Measurements from ENCODE around the gene FAM237B. TPM values are rescaled to one million over a fixed set of nuclear protein-coding genes. Genes with fewer than 3 reads are reported as not detected.

FAM237B gene
- total RNA-seq, 2 experiments from 2014 or later, result not detected

DNA sequence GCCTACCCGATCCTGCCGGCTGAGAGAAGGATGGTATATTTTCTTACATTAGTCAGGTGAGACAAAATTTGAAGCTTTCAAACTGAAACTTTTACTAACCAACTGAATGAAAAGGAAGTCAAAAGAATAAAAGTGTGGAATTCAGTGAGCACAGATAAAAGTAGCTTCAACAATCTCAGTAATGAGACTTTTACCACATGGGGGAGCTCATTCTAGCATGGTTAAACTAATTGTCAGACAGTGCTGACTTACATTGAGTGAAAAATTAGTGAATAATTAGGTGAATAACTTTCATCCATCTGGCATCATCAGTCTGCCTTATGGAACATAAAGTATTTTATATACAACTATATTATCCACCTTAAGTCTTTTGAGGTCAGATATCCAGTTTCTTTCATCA is 8.4 kb downstream of the FAM237B start:
- H3K27ac ChIP-seq (ENCODE audit: low read depth, low read length, poor library complexity, severe bottlenecking), result no peak overlapping the region
- no peak for TF ChIP-seq EZH2phosphoT487 (IDR thresholded peaks at IDR 0.05; ENCODE audit: borderline replicate concordance, low read depth, low read length)
- TF ChIP-seq, protein P1, sequence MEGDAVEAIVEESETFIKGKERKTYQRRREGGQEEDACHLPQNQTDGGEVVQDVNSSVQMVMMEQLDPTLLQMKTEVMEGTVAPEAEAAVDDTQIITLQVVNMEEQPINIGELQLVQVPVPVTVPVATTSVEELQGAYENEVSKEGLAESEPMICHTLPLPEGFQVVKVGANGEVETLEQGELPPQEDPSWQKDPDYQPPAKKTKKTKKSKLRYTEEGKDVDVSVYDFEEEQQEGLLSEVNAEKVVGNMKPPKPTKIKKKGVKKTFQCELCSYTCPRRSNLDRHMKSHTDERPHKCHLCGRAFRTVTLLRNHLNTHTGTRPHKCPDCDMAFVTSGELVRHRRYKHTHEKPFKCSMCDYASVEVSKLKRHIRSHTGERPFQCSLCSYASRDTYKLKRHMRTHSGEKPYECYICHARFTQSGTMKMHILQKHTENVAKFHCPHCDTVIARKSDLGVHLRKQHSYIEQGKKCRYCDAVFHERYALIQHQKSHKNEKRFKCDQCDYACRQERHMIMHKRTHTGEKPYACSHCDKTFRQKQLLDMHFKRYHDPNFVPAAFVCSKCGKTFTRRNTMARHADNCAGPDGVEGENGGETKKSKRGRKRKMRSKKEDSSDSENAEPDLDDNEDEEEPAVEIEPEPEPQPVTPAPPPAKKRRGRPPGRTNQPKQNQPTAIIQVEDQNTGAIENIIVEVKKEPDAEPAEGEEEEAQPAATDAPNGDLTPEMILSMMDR (conservative IDR thresholded peaks at IDR 0.05; ENCODE audit: low read length), result peak; percentile 69
- no peaks in the 10 kb centered on the region for H4K20me1 ChIP-seq (ENCODE audit: insufficient read depth, low read length)
- H3K4me3 ChIP-seq (ENCODE audit: low read depth, low read length, poor library complexity, severe bottlenecking), result no peak overlapping the region
- H2AFZ ChIP-seq (ENCODE audit: low read length), result no peak overlapping the region
- H3K9me3 ChIP-seq (ENCODE audit: low read length), result no peaks in the 10 kb centered on the region
- no peak overlapping the region for H3K4me2 ChIP-seq (ENCODE audit: low read length)
- no peaks in the 10 kb centered on the region for H3K36me3 ChIP-seq (ENCODE audit: insufficient read depth, low read length)
- peak; percentile 14 for DNase-seq (ENCODE audit: low spot score)
- H3K79me2 ChIP-seq (ENCODE audit: insufficient read depth, low read depth, low read length), result no peaks in the 10 kb centered on the region
- H3K9me2 ChIP-seq (ENCODE audit: insufficient read depth, low read length), result no peaks in the 10 kb centered on the region
- no TSS peak for BruUV-seq (replicated peaks)
- ChIA-PET CTCF (ENCODE audit: unreplicated experiment) (no interaction called here), POLR2A (interaction anchor here (0.7 kb wide), 1 partner anchor 883 kb away, joined by 3 read pairs; no protein-coding TSS in a partner anchor)
- intact Hi-C loops (cut with micrococcal nuclease; ENCODE audit: unreplicated experiment), result loop anchor here (2.0 kb wide), 1 partner anchor 114 kb away; no protein-coding TSS in a partner anchor
- H3K4me1 ChIP-seq (ENCODE audit: insufficient read depth, low read length, poor library complexity, severe bottlenecking), result no peaks in the 10 kb centered on the region

DNA sequence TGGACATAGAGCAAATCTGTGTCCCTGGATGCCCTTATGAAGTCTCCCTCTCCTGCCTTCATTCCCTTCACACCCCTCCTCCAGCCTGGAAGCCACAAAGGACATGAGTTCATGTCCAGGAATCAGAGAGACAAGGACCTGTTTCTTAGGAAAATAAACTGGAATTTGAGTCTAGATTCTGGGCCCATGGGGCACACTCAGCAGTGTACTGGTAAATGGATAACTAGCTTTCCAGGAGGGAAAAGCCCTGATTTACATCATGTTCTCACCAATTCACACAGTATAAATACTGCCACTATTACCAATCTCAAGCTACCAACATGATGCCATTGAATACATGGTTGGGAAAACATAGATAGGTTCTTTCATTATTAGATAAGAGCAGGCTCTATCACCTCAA is 9.9 kb downstream of the FAM237B start:
- Histone ChIP-seq H3K9me2 (ENCODE audit: insufficient read depth, low read length) (no peaks in the 10 kb centered on the region), H3K4me3 (ENCODE audit: low read depth, low read length, poor library complexity, severe bottlenecking) (no peak overlapping the region), H3K4me2 (ENCODE audit: low read length) (no peak overlapping the region), H3K4me1 (ENCODE audit: insufficient read depth, low read length, poor library complexity, severe bottlenecking) (no peaks in the 10 kb centered on the region), H2AFZ (ENCODE audit: low read length) (no peak overlapping the region), H4K20me1 (ENCODE audit: insufficient read depth, low read length) (no peaks in the 10 kb centered on the region), H3K27ac (ENCODE audit: low read depth, low read length, poor library complexity, severe bottlenecking) (no peak overlapping the region), H3K79me2 (ENCODE audit: insufficient read depth, low read depth, low read length) (no peaks in the 10 kb centered on the region), H3K36me3 (ENCODE audit: insufficient read depth, low read length) (no peaks in the 10 kb centered on the region), H3K9me3 (ENCODE audit: low read length) (no peaks in the 10 kb centered on the region)
- ChIA-PET POLR2A (interaction anchor here (0.7 to 1.4 kb wide), 2 partner anchors 28 to 72 kb away, joined by 3 read pairs; no protein-coding TSS in a partner anchor), CTCF (ENCODE audit: unreplicated experiment) (no interaction called here)
- BruUV-seq (replicated peaks), result no TSS peak
- no peak for TF ChIP-seq EZH2phosphoT487 (IDR thresholded peaks at IDR 0.05; ENCODE audit: borderline replicate concordance, low read depth, low read length)
- TF ChIP-seq, protein P1 (conservative IDR thresholded peaks at IDR 0.05; ENCODE audit: low read length), result no peak
- intact Hi-C loops (cut with micrococcal nuclease; ENCODE audit: unreplicated experiment), result no loop called here
- DNase-seq (ENCODE audit: low spot score), result no peak

DNA sequence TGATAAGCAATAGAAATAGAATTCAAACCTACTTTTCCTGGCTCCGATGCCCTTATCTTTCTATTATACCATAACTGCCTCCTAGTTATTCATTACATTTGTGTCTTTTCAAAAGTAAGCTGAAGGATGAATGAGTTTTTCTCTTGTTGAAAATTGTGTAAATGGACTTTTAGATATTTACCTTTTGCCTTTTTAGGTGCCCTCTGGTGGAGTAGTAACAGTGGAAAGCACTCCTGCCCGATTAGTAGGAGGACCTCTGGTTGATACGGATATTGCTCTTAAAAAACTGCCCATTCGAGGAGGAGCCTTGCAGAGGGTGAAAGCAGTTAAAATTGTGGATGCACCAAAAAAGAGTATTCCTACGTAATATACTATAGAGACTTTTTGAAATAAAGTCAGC is 11.2 kb downstream of the FAM237B start:
- Histone ChIP-seq H3K9me2 (ENCODE audit: insufficient read depth, low read length) (no peaks in the 10 kb centered on the region), H3K4me1 (ENCODE audit: insufficient read depth, low read length, poor library complexity, severe bottlenecking) (no peaks in the 10 kb centered on the region), H3K9me3 (ENCODE audit: low read length) (no peaks in the 10 kb centered on the region), H2AFZ (ENCODE audit: low read length) (no peak overlapping the region), H3K27ac (ENCODE audit: low read depth, low read length, poor library complexity, severe bottlenecking) (no peak overlapping the region), H3K79me2 (ENCODE audit: insufficient read depth, low read depth, low read length) (no peaks in the 10 kb centered on the region), H3K4me2 (ENCODE audit: low read length) (no peak overlapping the region), H3K36me3 (ENCODE audit: insufficient read depth, low read length) (no peaks in the 10 kb centered on the region), H4K20me1 (ENCODE audit: insufficient read depth, low read length) (no peaks in the 10 kb centered on the region), H3K4me3 (ENCODE audit: low read depth, low read length, poor library complexity, severe bottlenecking) (no peak overlapping the region)
- ChIA-PET CTCF (ENCODE audit: unreplicated experiment) (no interaction called here), POLR2A (interaction anchor here (1.0 kb wide), 1 partner anchor 13 kb away, joined by 3 read pairs; no protein-coding TSS in a partner anchor)
- no peak for DNase-seq (ENCODE audit: low spot score)
- BruUV-seq (replicated peaks), result no TSS peak
- TF ChIP-seq EZH2phosphoT487 (IDR thresholded peaks at IDR 0.05; ENCODE audit: borderline replicate concordance, low read depth, low read length), result no peak
- TF ChIP-seq, protein P1 (conservative IDR thresholded peaks at IDR 0.05; ENCODE audit: low read length), result no peak
- intact Hi-C loops (cut with micrococcal nuclease; ENCODE audit: unreplicated experiment), result no loop called here

All from OCI-LY7 (cell line).